Right kidney (tissue), 1 donor: ENCODE data around the gene RUNX2.

Source experiments
- DNase-seq: peaks from one replicate; pipeline ENCODE4 v3.0.0-alpha.2; 2016

RUNX2 gene

DNA sequence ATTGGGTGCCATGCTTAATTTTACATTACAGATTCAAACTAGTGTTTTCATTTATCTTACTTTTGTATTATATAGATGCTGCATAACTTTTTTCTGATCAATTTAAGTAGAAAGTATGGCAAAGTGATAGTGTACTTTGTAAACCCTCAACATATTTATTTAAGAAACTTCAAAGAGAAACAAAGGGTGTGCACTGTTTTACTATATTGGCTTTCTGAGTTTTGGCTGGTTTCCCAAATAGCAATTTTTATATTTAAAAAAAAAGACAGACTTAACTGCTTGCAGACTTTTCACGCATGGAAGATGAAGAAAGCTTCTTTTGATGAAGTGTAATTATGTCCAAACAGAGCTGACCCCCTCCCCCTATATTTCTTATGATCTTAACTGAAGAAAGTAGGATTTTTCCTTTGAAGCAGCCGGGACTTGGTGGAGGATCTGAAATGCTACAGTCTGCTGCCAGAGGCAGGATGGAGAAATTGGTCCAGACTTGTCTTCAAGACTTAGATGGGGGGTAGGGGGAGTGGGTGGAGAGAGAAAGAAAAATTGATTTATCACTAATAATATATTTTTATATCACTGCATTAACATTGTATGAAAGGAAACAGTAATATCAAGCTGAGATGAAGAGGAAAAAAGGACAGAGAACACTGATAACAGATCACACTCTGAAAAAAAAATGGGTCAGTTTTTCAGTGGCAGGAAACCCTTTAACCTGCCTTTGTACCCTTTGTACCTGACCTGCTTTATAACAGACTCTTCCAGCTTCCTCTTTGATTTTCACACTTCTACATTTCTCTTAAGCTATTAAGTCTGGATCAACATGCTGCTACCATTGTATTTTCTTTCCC, 105.6 kb downstream of the RUNX2 start:
- no peak for DNase-seq

DNA sequence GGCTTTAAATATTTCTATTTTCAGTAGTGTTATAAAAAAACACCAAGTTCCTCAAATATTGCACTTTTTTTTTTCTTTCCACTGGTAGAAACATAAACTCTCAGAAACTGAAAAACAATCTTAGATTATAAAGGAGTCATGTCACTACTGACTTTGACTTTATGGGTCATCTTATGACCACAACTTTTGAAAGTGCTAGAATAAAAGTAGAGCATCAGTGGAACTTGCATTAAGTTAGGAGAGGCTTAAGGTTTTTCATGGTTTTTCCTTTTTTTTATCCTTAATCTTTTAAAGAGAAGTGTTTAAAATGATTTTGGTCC, 106.2 kb downstream of the RUNX2 start:
- DNase-seq, result no peak

DNA sequence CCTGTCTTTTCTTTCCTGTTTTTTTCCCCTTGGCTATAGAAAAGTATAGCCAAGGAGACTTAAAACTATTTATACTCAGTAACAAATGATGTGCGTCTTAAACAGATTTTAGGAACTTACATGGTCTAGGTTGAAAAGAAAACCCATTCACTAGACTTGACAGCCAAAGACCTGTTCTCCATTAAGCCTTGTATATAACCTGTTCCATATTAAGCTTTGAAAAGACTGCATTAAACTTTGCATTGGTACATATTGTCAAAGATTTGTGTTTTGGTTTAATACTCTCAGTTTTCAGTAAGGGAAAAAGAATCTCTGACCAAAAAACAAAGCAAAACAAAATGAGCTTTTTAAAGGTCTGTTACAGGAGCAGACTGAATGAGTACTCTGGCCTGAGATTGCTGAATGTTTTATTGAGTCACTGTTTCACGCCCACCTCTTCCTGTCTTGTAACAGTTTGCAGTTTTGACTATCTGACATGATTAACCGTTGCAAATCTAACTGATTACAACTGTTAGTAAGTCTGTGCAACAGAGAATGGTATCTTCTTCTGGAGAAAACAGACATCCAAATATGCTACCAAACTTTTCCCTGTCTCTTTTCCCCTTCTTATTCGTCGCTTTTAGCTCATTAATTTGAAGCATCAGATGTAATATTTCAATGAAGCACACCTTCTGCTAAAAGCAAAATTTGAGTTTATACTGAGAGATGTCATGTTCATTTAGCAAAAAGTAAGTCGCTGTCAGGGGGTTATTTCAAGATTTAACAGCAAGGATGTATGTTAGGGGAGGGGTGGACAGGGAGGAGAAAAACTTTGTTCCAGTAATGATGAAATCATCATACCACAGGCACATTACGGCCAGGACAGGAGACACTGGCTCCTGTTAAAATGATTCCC, 108.7 kb downstream of the RUNX2 start:
- DNase-seq, result peak; percentile 20

DNA sequence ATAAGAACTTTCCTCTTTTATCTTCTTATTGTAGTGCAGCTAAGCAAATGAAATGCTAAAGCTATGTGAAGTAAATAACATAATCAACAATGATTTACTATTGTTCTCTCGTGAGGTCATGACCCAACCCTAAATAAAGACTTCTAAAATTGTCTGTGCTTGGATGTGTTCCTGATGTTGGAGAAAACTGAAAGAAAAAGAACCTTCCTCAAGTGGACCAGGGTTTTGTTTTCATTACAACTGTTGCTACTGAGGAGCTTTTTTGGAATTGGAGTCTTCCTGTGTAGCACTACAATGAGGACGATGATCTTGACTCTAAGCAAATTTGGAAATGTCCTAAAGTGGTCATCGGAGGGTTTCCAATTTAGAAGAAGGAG, 109.3 kb downstream of the RUNX2 start:
- peak; percentile 11 for DNase-seq

DNA sequence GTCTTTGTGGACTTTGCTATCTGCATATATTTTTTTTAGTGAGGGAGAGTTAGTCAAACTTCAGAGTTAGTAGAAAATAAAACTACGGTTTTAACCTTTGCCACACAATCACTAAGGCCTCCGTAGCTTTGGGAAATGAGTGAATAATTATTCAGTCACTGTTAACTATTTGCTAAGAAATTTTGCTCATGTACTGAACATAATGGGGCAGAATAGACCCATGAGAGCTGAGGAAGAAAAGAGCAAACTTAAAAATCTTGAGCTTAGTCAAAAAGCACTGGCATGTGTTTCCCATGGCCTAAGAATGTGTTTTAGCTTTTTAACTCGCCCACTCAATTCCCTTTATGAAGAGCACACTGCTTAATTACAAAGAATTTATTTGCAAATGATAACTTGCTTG, 110.0 kb downstream of the RUNX2 start:
- no peak for DNase-seq

DNA sequence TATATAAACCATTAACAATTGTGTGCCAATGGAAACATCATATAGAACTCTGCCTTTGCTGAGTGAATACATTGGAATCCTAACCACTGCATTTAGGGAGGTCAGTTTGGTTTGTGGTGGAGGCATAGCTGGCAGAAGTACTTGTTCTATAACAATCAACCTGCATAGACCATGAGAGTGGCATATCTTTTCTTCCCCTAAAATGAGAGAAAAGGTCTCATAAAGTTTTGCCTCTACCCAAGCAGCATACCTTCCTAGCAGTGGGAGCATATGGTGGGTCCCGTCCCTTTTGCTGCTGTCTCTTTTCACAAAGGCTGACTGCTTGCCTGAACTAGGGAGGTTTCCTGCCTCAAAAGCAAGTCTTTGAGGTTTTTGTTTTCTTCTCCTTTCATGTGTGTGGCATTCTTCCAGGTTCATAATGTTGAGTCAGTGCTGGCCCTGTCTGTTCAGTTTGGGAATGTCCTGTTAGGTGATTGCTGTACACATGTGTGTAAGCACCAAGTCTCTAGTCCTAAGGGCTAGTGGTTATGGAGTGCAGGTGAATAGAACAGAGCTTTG, 110.8 kb downstream of the RUNX2 start:
- DNase-seq, result no peak

DNA sequence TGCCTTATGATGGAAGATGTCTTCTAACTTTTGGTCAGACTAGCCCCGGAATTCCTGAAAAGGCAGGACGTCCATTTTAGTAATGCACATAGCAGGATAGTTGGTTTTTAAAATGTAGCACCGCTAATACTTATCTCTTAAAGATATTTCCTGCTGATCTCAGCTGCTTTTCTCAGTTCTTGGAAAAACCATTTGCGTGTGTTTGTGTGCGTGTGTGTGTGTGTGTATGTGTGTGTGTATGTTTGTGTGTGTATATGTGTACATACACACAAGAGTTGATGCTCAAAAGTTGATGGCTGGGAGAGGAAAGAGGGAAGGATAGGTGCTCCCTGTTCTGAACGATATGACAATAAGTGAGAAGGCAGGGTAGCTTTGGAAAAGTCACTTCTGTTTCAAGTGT, 111.3 kb downstream of the RUNX2 start:
- DNase-seq, result no peak

DNA sequence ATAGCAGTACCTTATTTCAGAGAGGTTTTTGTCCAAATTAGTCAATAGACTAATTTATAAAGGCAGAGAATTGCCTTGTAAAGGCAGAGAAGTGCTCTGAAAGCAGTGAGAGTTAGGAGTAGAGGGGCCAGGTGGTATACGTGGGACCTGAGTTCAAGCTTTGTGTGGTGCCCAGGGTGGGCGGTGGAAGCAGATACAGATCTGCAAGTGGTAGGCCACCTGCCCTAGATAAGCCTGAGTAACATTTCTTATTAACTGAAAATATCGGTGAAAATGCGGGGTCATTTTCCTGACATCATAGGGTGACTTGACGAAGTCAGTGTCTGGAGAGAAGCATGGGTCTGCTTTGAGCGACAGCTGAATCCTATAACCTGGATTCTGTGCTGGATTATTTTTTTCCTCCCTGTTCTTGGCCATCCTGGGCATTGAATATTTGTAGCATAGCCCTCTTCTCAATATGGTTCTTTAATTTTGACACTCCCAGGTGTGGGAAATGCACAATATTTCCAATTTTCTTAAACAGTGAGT, 111.8 kb downstream of the RUNX2 start:
- no peak for DNase-seq

DNA sequence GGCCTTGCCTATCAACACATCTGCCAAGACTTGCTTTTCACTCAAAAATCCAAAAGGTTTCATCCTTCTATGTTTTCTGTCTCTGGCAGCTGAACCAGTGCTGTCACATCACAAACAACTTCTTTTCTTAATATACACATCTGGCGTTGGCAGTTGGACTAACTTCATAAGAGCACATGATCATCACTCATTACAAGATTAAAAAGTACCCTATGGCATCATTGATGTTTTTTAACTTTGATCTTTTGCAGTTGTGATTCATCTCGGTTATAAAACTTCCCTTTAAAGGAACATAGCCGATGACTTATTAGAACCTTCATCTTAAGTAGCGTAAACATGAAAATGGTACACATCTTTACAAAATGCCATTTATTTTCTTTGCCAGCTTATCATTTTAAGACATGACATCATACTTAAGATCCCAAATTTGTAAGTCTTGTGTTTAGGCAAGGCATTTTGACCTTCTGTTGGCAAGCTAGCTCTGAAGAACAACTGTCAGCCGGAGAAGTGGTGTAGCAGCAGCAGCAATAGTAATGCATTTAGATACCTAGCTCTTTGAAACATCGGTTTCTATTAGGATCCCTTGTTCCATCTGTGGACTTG, 113.8 kb downstream of the RUNX2 start:
- DNase-seq, result no peak

DNA sequence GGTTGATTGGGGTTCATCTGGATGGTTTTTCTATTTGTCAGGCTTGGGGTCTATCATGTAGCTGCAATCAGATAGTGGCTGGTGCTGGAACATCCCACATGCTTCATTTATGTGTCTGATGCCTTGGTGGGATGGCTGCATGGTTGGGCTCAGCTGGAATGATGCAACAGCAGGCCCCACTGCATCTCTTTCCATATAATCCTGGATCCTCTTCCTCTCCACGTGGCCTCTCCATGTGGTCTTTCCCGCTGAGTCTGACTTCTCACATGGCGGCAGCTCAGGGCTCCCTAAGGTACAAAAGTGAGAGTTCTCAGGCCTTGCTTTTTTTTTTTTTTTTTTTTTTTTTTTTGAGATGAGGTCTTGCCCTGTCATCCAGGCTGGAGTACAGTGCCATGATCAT, 114.6 kb downstream of the RUNX2 start:
- no peak for DNase-seq

DNA sequence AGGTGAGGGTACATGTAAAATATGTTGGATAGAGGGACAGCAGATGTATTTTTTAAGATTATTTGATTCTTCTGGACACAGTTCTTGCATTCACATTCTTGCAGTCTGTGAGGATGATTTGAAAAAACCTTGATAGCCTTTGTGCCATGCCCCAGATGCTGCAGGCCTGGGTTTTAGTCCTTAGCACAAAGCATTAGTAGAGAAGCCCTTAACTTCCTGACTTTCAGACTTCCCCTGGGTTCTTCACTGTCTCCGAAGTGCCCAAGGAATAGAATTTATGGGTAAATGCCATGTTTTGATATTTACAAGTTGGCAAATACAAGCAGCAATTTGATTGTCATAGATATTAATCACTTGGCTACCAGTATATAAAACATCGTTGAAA, 117.2 kb downstream of the RUNX2 start:
- DNase-seq, result no peak

DNA sequence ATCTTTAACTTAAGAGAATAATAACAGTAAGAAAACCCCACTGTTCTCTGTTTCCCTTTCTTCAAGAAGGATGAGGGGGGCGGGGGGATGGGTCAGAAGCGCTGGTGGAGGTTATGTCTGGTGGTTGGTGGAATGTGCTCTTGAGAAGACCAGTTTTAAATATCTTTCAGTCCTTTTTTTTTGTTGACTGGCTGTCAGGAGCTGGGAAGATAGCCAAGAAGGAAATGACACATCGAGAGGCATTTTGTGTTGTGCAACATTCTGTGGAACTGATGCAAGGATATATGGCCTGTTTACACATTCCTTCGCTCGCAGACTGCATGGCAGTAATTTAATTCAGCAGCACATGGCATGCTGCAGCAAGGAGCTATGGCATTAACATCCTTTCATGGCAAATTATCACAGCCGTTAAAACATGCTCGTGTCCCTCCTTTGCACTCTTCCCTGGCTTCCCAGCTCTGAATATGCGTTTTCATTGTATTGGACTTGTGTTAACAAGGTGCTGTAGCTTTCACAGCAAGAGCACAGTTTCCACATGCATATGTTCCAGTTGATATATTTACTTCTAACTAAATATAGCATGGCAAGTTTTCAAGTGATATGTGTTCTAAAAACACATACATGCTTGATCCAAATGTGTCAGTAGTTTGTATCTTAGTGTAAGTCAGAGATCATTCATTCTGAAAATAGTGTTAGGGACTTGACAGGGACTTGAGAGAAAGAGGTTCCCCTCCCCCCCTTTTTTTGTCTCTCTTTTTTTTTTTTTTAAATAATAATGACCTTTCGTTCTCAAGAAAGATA, 117.8 kb downstream of the RUNX2 start:
- DNase-seq, result peak; percentile 61

DNA sequence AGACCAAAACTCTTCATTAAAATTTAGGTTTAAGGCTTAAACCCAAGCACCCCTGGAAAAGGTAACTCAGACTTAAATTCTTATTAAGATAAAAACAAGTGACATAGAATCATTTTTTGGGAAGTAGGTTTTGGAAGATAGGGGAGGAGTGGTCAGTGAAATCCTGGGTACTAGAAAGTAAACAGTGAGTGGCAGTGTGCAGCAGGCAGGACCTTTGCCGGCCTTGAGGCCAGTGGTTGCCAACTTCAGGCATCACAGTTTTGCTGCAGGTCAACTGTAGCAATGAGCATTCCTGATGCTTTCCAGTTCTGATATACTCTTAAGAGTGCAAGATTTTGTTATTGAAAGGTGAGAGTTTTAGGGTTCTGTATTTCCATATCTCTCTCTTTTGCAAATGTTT, 118.9 kb downstream of the RUNX2 start:
- DNase-seq, result no peak

DNA sequence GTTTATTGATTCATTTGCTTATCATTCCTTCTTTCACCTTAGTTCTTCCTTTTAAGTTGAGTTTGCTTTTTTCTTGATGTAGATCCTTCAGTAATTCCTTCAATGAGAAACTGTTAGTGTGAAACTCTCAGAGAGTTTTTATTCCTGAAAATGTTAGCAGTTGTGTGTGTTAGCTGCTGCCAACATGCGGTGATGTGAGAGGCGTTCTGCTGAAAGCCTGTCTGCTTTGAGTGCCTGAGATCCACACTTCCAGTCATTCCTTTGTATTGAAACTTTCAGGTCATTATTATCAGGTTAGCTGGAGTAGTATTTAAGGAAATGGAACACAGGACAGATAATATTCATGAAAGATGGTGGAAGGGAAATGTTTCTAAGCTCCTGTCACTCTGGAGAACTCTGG, 119.6 kb downstream of the RUNX2 start:
- DNase-seq, result no peak

DNA sequence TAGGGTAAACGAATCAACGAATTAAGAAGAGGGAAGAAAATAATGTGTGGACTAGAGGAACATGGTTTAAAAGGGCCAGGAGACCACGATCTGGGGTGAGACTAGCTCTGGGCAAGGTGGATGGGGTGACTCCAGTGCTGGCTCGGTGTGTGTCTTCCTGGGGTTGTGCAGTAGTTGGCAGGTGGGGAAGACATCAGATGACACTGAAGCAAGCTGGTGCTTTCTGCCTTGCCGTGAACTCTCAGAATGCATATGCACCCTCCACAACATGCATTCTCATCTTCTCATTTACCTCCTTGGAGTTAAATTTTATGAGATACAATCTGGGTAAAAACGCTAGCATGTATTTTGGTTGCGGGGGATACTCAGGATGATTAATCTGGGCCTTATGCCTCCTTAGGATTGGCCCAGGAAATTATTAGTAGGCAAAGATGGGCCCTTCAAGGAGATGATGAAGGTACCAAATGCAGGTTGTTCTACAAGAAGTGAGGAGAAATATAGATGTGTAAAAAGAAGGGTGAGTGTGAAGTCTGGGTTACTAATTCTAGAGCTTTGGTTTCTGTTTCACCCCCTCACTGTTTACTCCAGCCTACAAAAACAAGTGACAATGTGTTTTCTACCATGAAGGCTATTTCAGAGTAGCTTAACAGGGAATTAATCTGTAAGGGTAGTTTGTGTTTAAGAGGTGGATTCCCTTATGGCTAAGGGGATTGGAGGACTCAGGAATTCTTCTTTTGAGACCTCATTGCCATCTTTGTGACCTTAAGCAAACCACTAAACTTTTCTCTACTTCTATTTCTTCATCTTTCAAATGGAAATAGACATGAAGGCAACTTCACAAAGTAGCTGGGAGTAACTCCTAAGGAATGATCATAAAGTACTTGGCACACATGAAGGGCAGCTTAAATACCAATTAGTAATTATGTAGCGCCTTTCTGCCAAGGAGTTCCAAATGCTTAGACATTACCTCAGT, 120.6 kb downstream of the RUNX2 start:
- no peak for DNase-seq

DNA sequence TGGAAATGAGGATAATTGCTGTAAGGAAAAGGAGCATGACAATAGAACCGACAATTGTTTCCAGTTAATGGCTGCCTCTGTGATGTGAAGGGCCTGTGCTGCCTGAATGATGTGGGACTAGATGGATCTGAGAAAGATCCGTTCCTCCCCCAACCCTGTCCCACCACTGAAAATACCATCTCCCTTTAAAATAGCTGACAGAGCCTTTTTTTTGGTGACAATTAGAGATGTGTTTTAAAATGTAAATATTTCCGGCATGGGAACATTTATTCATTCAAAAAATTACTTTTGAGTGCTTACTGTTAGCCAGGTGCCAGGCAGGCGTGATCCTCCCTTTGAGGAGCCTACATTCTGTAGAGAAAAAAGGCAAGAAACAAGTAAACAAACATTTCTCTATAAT, 122.0 kb downstream of the RUNX2 start:
- no peak for DNase-seq

DNA sequence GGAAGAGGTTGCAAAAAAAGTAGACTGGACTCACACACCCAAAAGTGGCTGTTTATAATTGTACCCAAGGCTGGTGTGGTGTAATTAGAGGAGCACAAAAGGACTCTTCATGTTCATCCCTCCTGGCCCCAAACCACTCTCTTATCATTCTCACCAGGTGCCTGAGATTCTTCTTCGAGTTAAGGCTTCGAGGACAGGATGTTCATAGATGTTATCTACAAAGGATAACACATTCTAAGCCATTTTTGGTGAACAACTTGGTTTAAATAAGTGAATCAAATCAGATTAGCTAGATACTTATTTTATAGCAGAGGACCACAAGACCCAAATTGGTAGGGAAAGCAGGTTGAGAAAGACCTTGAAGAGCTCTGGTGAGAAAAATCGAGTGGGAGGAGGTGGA, 122.7 kb downstream of the RUNX2 start:
- DNase-seq, result no peak

DNA sequence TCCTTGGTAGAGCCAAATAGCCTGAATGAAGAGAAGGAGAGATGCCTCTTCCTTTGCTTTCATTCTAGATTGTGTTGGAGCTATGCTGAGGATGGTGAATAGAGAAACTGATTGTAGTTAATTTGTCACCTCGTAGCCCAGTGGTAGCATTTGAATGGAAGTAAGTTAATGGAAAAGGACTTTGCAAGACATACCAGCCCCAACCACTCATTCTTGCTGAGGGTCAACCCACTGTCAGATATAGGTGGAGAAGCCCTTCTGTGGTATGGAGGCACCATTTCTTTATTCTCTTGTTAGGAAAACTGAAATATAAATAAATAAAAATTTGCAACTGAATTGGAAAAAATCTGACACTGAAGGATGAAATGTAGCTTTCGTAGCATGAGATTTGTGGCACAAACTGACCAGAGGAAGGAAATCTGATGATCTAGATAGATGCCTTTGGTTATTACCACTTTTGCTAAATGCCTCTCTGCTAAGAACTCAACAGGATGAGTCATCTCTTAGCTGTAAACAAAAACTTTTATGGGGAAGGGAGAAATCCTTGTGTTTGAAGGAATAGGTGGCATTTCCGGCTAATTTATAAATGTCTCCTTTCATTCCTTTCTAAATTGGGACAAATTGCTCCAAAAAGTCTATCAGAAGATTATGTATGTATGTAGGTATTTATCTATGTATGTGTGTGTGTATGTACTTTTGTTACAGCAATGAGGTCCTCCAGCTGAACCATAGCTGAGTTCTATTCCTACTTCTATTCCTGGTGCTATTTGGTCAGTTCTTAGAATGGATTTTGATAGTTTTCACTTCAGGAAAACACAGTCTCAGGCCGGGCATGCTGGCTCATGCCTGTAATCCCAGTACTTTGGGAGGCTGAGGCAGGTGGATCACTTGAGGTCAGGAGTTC, 126.1 kb downstream of the RUNX2 start:
- no peak for DNase-seq

DNA sequence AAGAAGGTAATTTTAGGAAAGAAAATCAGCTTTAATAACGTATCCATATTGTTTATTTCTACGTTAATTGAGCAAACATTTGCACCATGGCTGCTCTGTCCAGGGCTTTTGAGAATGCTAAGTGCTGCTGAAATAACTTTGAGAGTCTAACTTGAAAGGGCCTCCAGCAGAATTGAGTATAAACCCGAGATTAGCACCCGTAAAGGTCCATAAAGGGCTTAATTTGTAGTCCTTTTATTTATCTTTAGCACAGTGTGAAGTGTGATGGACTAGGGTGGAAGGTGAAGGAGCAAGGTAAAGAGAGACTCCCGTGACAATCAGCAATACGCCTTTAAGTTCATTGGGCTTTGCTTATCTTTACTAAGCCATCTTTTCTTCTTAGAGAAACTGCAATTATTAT, 127.3 kb downstream of the RUNX2 start:
- DNase-seq, result no peak

DNA sequence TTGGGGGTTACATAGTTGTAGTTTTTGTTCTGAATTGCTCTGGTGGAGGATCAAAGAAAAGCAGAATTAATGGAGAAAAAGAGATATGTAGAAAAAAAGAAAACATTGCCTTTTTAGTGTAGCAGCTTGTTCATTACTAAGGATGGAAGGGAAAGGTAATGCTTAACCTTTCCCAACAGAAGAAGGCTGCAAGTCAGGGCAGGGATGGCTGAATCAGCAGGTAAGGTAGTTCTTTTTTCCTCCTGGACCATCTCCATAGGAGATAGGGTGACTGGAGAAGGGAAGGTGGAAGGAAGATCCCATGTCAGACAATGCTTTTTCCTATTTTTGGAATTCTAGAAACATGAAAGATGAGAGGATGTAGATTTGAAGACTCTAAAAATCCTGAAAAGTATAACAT, 129.0 kb downstream of the RUNX2 start:
- DNase-seq, result no peak
